Dendritic cell treated with granulocyte-macrophage colony-stimulating factor and Interleukin-4, amounts not matched to agents 40 ng/mL and 50 ng/mL, for 4 days (primary cell): ENCODE results near the gene GALNT16.
"Not testable (repeated sequence)": the region's sequence is repeated elsewhere in the genome, so short reads cannot be mapped to it uniquely, and the experiment has no call there.

Source experiments
- H3K27ac Mint-ChIP-seq: one replicate; pipeline ENCODE4 v1.8.0; 2022; ENCODE audit warnings: mild to moderate bottlenecking, mixed read lengths
- H3K27me3 Mint-ChIP-seq: one replicate; pipeline ENCODE4 v1.8.0; 2022; ENCODE audit warnings: mild to moderate bottlenecking, mixed read lengths
- H3K36me3 Mint-ChIP-seq: one replicate; pipeline ENCODE4 v1.8.0; 2022; ENCODE audit warnings: low read depth, mixed read lengths
- H3K4me1 Mint-ChIP-seq: one replicate; pipeline ENCODE4 v1.8.0; 2022; ENCODE audit warnings: low read depth, mixed read lengths
- H3K4me3 Mint-ChIP-seq: one replicate; pipeline ENCODE4 v1.8.0; 2022; ENCODE audit warnings: mild to moderate bottlenecking, moderate library complexity, mixed read lengths
- H3K9me3 Mint-ChIP-seq: one replicate; pipeline ENCODE4 v1.8.0; 2022; ENCODE audit warnings: mixed read lengths
- intact Hi-C: fragments of 100-400 bp; cut with micrococcal nuclease; formaldehyde crosslinking; loops from one replicate; pipeline ENCODE4 v1.15.0; 2022

Gene GALNT16

GRCh38 chr14:69263771-69264170 lies 3.8 kb downstream of the GALNT16 start:
- H3K4me3 Mint-ChIP-seq, result no peak overlapping the region
- H3K27ac Mint-ChIP-seq, result no peak overlapping the region
- no peaks in the 10 kb centered on the region for H3K36me3 Mint-ChIP-seq
- no peaks in the 10 kb centered on the region for H3K9me3 Mint-ChIP-seq
- peaks cover 14% of the 10 kb centered on the region for H3K4me1 Mint-ChIP-seq
- intact Hi-C loops, result no loop called here
- peaks cover 68% of the 10 kb centered on the region for H3K27me3 Mint-ChIP-seq

- Mint-ChIP-seq H3K27ac (no peak overlapping the region), H3K4me3 (no peak overlapping the region), H3K36me3 (no peaks in the 10 kb centered on the region), H3K27me3 (peaks cover 45% of the 10 kb centered on the region), H3K4me1 (no peaks in the 10 kb centered on the region), H3K9me3 (no peaks in the 10 kb centered on the region)
- intact Hi-C loops, result no loop called here
These were observed 6.8 kb downstream of the GALNT16 start for GRCh38 chr14:69266572-69267345.

- intact Hi-C loops, result no loop called here
- Mint-ChIP-seq H3K36me3 (no peaks in the 10 kb centered on the region), H3K4me1 (no peaks in the 10 kb centered on the region), H3K27ac (no peak overlapping the region), H3K27me3 (peaks cover 38% of the 10 kb centered on the region), H3K4me3 (no peak overlapping the region), H3K9me3 (no peaks in the 10 kb centered on the region)
These were observed 7.5 kb downstream of the GALNT16 start for GRCh38 chr14:69267492-69267891.

GRCh38 chr14:69268223-69268622 lies 8.3 kb downstream of the GALNT16 start:
- H3K4me1 Mint-ChIP-seq, result no peaks in the 10 kb centered on the region
- intact Hi-C loops, result no loop called here
- no peak overlapping the region for H3K4me3 Mint-ChIP-seq
- H3K9me3 Mint-ChIP-seq, result no peaks in the 10 kb centered on the region
- no peaks in the 10 kb centered on the region for H3K36me3 Mint-ChIP-seq
- H3K27me3 Mint-ChIP-seq, result peaks cover 36% of the 10 kb centered on the region
- no peak overlapping the region for H3K27ac Mint-ChIP-seq

GRCh38 chr14:69268763-69269162 lies 8.8 kb downstream of the GALNT16 start:
- intact Hi-C loops, result no loop called here
- Mint-ChIP-seq H3K27ac (no peak overlapping the region), H3K9me3 (no peaks in the 10 kb centered on the region), H3K4me3 (no peak overlapping the region), H3K36me3 (no peaks in the 10 kb centered on the region), H3K27me3 (peaks cover 31% of the 10 kb centered on the region), H3K4me1 (no peaks in the 10 kb centered on the region)

GRCh38 chr14:69269381-69269780 lies 9.4 kb downstream of the GALNT16 start:
- no peaks in the 10 kb centered on the region for H3K4me1 Mint-ChIP-seq
- intact Hi-C loops, result no loop called here

GRCh38 chr14:69270097-69270496 lies 10.1 kb downstream of the GALNT16 start:
- Mint-ChIP-seq H3K9me3 (no peaks in the 10 kb centered on the region), H3K27ac (no peak overlapping the region), H3K27me3 (peaks cover 26% of the 10 kb centered on the region), H3K4me1 (no peaks in the 10 kb centered on the region), H3K4me3 (no peak overlapping the region), H3K36me3 (no peaks in the 10 kb centered on the region)
- intact Hi-C loops, result no loop called here

More at GRCh38 chr14:69269381-69269780, 9.4 kb downstream of the GALNT16 start:
- Mint-ChIP-seq H3K9me3 (no peaks in the 10 kb centered on the region), H3K27me3 (peaks cover 25% of the 10 kb centered on the region), H3K4me3 (no peak overlapping the region), H3K36me3 (no peaks in the 10 kb centered on the region), H3K27ac (no peak overlapping the region)

GRCh38 chr14:69270795-69271708 lies 11.1 kb downstream of the GALNT16 start:
- H3K4me1 Mint-ChIP-seq, result no peaks in the 10 kb centered on the region
- H3K27me3 Mint-ChIP-seq, result peaks cover 24% of the 10 kb centered on the region
- H3K9me3 Mint-ChIP-seq, result no peaks in the 10 kb centered on the region
- H3K27ac Mint-ChIP-seq, result no peak overlapping the region
- H3K4me3 Mint-ChIP-seq, result no peak overlapping the region
- H3K36me3 Mint-ChIP-seq, result no peaks in the 10 kb centered on the region
- intact Hi-C loops, result no loop called here

- H3K9me3 Mint-ChIP-seq, result no peaks in the 10 kb centered on the region
- no peak overlapping the region for H3K4me3 Mint-ChIP-seq
- H3K36me3 Mint-ChIP-seq, result no peaks in the 10 kb centered on the region
- intact Hi-C loops, result no loop called here
- H3K27me3 Mint-ChIP-seq, result peaks cover 21% of the 10 kb centered on the region
- H3K4me1 Mint-ChIP-seq, result no peaks in the 10 kb centered on the region
- no peak overlapping the region for H3K27ac Mint-ChIP-seq
These were observed 14.4 kb downstream of the GALNT16 start for GRCh38 chr14:69274321-69274720.

GRCh38 chr14:69275331-69275730 lies 15.4 kb downstream of the GALNT16 start:
- Mint-ChIP-seq H3K36me3 (no peaks in the 10 kb centered on the region), H3K27me3 (peaks cover 25% of the 10 kb centered on the region), H3K9me3 (no peaks in the 10 kb centered on the region), H3K27ac (no peak overlapping the region), H3K4me3 (no peak overlapping the region), H3K4me1 (no peaks in the 10 kb centered on the region)
- intact Hi-C loops, result no loop called here

- H3K9me3 Mint-ChIP-seq, intact Hi-C loops, H3K36me3 Mint-ChIP-seq, H3K4me3 Mint-ChIP-seq, H3K4me1 Mint-ChIP-seq, H3K27ac Mint-ChIP-seq: not testable (repeated sequence)
- H3K27me3 Mint-ChIP-seq, result peaks cover 21% of the 10 kb centered on the region
These were observed 17.4 kb downstream of the GALNT16 start for GRCh38 chr14:69277356-69277755.

- Mint-ChIP-seq H3K9me3 (no peaks in the 10 kb centered on the region), H3K27ac (no peak overlapping the region), H3K4me3 (no peak overlapping the region), H3K36me3 (no peaks in the 10 kb centered on the region), H3K27me3 (peaks cover 12% of the 10 kb centered on the region), H3K4me1 (no peaks in the 10 kb centered on the region)
- intact Hi-C loops, result no loop called here
These were observed 20.9 kb downstream of the GALNT16 start for GRCh38 chr14:69280746-69281291.

- intact Hi-C loops, result no loop called here
- Mint-ChIP-seq H3K27ac (no peak overlapping the region), H3K4me3 (no peak overlapping the region), H3K27me3 (peaks cover 6% of the 10 kb centered on the region), H3K4me1 (no peaks in the 10 kb centered on the region), H3K36me3 (no peaks in the 10 kb centered on the region), H3K9me3 (no peaks in the 10 kb centered on the region)
These were observed 21.7 kb downstream of the GALNT16 start for GRCh38 chr14:69281450-69282169.

- Mint-ChIP-seq H3K4me3 (no peak overlapping the region), H3K27ac (no peak overlapping the region), H3K36me3 (no peaks in the 10 kb centered on the region)
These were observed 22.5 kb downstream of the GALNT16 start for GRCh38 chr14:69282448-69282847.

More at GRCh38 chr14:69282448-69282847, 22.5 kb downstream of the GALNT16 start:
- peaks cover 6% of the 10 kb centered on the region for H3K27me3 Mint-ChIP-seq
- intact Hi-C loops, result no loop called here
- H3K9me3 Mint-ChIP-seq, result no peaks in the 10 kb centered on the region
- no peaks in the 10 kb centered on the region for H3K4me1 Mint-ChIP-seq
